Measurements from ENCODE around the gene CALCA. TPM values are rescaled to one million over a fixed set of nuclear protein-coding genes. Genes with fewer than 3 reads are reported as not detected.
A peak's percentile ranks its signal among the peaks of the same experiment; 100 is the strongest.
"Not testable (repeated sequence)": the region's sequence is repeated elsewhere in the genome, so short reads cannot be mapped to it uniquely, and the experiment has no call there.

The CALCA gene, protein sequence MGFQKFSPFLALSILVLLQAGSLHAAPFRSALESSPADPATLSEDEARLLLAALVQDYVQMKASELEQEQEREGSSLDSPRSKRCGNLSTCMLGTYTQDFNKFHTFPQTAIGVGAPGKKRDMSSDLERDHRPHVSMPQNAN
- total RNA-seq = not detected

DNA sequence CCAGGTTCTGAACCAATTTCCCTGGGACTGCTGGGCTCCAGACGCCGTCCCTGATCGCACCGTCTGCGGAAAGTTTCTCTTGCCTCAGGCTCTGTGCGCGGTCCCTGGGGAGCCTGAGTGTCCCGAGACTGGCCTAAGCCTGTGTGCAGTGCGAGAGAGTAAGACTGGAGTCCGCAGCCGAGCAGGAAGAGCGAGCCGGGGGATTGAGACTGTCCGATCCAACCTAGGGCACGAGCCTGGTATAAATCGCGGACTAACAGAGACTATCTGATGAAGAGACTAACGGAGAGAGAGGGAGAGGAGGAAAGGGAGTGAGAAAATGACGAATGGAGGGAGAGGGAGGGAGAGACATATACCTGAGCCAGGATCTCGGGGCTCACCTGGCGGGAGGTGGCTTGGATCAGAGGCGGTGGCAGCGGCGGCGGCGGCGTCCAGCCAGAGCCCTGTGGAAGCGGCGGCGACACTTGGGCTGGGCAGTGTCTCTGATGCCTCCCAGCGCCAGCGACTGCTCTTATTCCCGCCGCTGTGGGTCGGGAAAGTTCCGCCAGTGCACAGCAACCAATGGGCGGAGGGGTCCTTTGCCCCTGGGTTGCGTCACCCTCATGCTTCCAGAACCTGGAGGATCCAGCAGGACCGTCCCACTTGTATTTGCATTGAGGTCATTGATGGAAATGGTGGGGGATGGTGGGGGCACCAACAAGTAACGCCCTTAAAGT is at the start of gene CALCA:
TSS of gene CALCA (minus strand) at position 487 of the 716 bp plus-strand sequence. CDS start 1,159 bp downstream, outside the sequence.
- Mint-ChIP-seq H3K9me3 (no peaks in the 10 kb centered on the region), H3K4me1 (ENCODE audit: low read depth) (peaks cover 26% of the 10 kb centered on the region), H3K4me3 (no peak within 1 kb of the TSS), H3K36me3 (no peaks in the 10 kb centered on the region), H3K27me3 (peaks cover 69% of the 10 kb centered on the region), H3K27ac (no peak within 1 kb of the TSS)
- no peak for DNase-seq
- ChIA-PET POLR2A (no interaction called here), CTCF (interaction anchor here (0.9 to 5.4 kb wide), 5 partner anchors 34 to 121 kb away, joined by 3 to 83 read pairs (median 4); no protein-coding TSS in a partner anchor)
- intact Hi-C loops (cut with micrococcal nuclease) = loop anchor here (10.0 kb wide), 2 partner anchors 177 to 1643 kb away; no protein-coding TSS in a partner anchor

DNA sequence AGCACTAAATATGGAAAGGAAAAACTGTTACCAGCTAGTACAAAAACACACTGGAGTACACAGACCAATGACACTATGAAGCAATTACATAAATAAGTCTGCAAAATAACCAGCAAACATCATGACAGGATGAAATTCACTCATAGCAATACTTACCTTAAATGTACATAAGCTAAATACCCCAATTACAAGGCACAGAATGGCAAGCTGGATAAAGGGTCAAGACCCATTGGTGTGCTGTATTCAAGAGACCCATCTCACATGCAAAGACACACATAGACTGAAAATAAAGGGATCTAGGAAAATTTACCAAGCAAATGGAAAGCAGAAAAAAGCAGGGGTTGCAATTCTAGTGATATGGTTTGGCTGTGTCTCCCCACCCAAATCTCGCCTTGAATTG is 44.0 kb upstream of the CALCA start:
- CTCF ChIA-PET = interaction anchor here (1.3 to 2.3 kb wide), 2 partner anchors 10 to 108 kb away, joined by 3 to 12 read pairs; no protein-coding TSS in a partner anchor
- no peaks in the 10 kb centered on the region for H3K4me1 Mint-ChIP-seq (ENCODE audit: low read depth)

DNA sequence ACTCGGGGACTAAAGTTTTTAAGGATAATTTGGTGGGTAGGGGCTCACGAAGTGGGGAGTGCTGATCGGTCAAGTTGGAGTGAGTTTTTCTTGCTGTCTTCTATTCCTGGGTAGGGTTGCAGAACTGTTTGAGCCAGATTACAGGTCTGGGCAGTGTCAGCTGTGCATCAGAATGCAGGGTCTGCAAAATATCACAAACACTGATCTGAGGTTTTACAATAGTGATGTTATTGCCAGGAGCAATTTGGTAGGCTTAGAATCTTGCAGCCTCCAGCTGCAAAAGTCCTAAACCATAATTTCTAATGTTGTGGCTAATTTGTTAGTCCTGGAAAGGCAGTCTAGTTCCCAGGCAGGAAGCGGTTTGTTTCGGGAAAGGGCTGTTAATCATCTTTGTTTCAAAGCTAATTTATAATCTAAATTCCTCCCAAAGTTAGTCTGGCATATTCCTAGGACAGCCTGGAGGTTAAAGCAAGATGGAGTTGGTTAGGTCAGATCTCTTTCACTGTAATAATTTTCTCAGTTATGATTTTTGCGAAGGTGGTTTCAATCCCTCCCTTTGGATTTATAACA is 39.7 kb upstream of the CALCA start:
- no peaks in the 10 kb centered on the region for H3K4me1 Mint-ChIP-seq (ENCODE audit: low read depth)
- DNase-seq = no peak
- CTCF ChIA-PET = interaction anchor here (1.3 to 1.5 kb wide), 2 partner anchors 38 to 104 kb away, joined by 5 to 7 read pairs; no protein-coding TSS in a partner anchor

More for the DNA sequence above, 44.0 kb upstream of the CALCA start:
- POLR2A ChIA-PET = no interaction called here
- Mint-ChIP-seq H3K4me3 (no peak overlapping the region), H3K9me3 (peaks cover 23% of the 10 kb centered on the region), H3K27me3 (peaks cover 17% of the 10 kb centered on the region), H3K27ac (no peak overlapping the region), H3K36me3 (peaks cover 8% of the 10 kb centered on the region)
- no peak for DNase-seq
- intact Hi-C loops (cut with micrococcal nuclease) = no loop called here

DNA sequence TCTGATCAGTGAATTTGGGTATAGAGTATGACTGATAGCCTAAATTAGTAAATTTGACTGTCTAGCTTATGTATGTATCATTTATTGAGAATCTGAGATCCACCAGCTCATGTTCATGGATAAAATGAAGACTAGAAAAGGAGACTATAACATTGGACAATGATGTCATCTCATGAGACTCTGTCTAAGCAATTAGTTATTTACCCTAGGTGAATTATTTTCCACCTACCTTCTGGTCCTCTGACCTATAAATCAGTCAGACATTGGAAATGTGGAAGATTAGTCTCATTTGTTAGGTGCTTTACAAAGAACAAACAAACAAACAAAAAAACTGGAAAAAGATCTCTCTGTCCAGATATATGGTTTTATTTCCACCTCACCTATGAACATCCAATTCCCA is 38.7 kb upstream of the CALCA start:
- H3K9me3 Mint-ChIP-seq = peaks cover 3% of the 10 kb centered on the region
- POLR2A ChIA-PET = no interaction called here
- H3K4me1 Mint-ChIP-seq (ENCODE audit: low read depth) = peaks cover 2% of the 10 kb centered on the region
- peaks cover 25% of the 10 kb centered on the region for H3K27me3 Mint-ChIP-seq
- CTCF ChIA-PET = interaction anchor here (1.9 kb wide), 1 partner anchor 36 kb away, joined by 8 read pairs; no protein-coding TSS in a partner anchor
- H3K36me3 Mint-ChIP-seq = peaks cover 1% of the 10 kb centered on the region
- H3K4me3 Mint-ChIP-seq = no peak overlapping the region
- intact Hi-C loops (cut with micrococcal nuclease) = no loop called here
- no peak for DNase-seq
- H3K27ac Mint-ChIP-seq = no peak overlapping the region

More for the DNA sequence above, 39.7 kb upstream of the CALCA start:
- POLR2A ChIA-PET = no interaction called here
- H3K27ac Mint-ChIP-seq = no peak overlapping the region
- peaks cover 24% of the 10 kb centered on the region for H3K27me3 Mint-ChIP-seq
- H3K36me3 Mint-ChIP-seq = peaks cover 4% of the 10 kb centered on the region
- intact Hi-C loops (cut with micrococcal nuclease) = no loop called here
- no peak overlapping the region for H3K4me3 Mint-ChIP-seq
- H3K9me3 Mint-ChIP-seq = peaks cover 12% of the 10 kb centered on the region

DNA sequence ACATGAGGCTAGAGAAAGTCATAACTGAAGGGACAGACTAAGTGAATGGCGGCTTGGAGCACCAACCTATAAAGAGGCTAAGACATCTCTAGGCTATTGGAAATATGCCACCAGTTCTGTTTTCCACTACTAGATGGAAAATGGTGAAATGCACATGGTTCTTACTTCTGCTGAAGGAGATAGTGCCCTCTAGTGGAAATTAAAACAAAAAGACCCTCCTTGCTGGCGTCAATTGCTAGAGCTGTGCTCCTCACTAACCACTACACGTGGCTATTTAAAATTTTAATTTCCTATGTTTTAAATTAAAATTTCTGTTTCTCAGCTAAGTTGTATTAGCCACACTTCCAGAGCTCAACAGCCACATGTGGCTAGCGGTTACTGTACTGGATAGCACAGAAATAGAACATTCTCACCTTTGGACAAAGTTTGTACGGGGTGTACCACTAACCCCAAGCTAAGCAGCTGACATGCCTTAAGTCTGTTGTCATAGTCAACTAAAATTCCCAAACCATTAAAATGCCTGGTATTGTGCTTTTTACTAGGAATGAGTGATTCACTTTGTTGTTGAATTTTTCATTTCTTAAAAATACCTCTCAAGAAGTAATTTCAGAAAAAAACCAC is 34.1 kb upstream of the CALCA start:
- no peaks in the 10 kb centered on the region for H3K9me3 Mint-ChIP-seq
- POLR2A ChIA-PET = no interaction called here
- CTCF ChIA-PET = interaction anchor here (0.6 to 6.3 kb wide), 22 partner anchors 9 to 483 kb away, joined by 3 to 156 read pairs (median 4); partner anchors contain the start of genes CALCA, CALCB and CYP2R1
- intact Hi-C loops (cut with micrococcal nuclease) = loop anchor here (1.0 kb wide), 4 partner anchors 32 to 98 kb away; no protein-coding TSS in a partner anchor
- peaks cover 2% of the 10 kb centered on the region for H3K4me1 Mint-ChIP-seq (ENCODE audit: low read depth)
- H3K4me3 Mint-ChIP-seq = no peak overlapping the region
- peaks cover 32% of the 10 kb centered on the region for H3K27me3 Mint-ChIP-seq
- no peaks in the 10 kb centered on the region for H3K36me3 Mint-ChIP-seq
- no peak overlapping the region for H3K27ac Mint-ChIP-seq
- DNase-seq = peak; percentile 10

DNA sequence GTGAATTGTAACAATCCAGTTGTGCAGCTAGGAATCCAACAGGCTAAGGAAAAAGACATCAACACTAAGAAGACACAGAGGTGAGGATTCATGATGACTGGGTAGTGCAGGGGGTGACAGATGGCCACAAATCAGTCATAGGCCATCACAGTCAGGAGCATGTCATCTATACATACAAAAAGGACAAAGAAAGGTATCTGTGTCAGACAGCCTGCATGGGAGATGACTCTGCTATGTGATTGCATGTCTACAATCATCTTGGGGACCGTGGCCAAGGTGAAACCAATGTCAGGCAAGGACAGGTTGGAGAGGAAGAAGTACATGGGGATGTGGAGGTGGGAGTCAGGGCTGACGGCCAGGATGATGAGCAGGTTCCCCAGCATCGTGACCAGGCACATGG is 16.0 kb upstream of the CALCA start:
- POLR2A ChIA-PET; H3K4me3 Mint-ChIP-seq; H3K9me3 Mint-ChIP-seq; DNase-seq; H3K27me3 Mint-ChIP-seq; H3K27ac Mint-ChIP-seq; H3K4me1 Mint-ChIP-seq (ENCODE audit: low read depth); CTCF ChIA-PET; H3K36me3 Mint-ChIP-seq; intact Hi-C loops (cut with micrococcal nuclease): not testable (repeated sequence)

DNA sequence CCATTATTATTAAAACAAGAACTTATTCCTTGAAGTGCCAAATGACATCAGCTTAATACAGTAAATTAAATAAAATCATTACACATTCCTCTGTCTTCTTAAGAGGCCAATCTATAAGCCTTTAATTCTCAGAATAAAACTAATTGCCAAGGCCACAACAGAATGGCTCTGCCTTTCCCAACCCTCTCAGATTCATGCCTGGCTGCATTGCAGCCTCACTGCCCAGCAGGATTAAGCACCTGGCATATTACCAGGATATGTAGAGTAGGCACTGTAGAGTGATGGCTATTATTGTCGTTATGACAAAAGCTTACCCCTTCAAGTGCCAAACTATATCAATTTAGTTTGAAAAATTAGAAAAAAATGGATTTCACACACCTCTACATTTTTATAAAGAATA is 9.4 kb upstream of the CALCA start:
- DNase-seq = no peak
- Mint-ChIP-seq H3K4me1 (ENCODE audit: low read depth) (no peaks in the 10 kb centered on the region), H3K27ac (no peak overlapping the region), H3K4me3 (no peak overlapping the region), H3K36me3 (no peaks in the 10 kb centered on the region), H3K9me3 (no peaks in the 10 kb centered on the region), H3K27me3 (peaks cover 10% of the 10 kb centered on the region)
- intact Hi-C loops (cut with micrococcal nuclease) = no loop called here
- POLR2A ChIA-PET = no interaction called here
- CTCF ChIA-PET = interaction anchor here (1.1 kb wide), 1 partner anchor 74 kb away, joined by 4 read pairs; no protein-coding TSS in a partner anchor

DNA sequence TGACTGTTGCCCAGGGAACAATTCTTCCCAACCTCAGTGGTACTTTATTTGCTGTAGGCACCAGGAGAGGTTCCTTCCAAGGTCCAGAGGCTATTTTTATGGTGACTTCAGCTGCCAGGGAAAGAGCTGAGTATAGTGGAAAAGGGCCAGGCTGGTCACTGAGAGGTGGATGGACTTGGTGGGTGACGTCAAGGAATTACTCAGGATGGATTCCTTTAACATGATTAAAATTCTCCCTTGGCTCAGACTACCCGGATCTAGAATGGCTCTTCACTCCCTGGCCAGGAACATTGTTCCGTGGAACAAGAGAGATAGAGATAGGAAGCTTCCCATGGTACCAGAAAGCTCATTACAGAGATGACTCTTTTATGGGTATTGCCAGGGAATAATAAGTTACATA is 8.7 kb upstream of the CALCA start:
- DNase-seq = no peak
- CTCF ChIA-PET = interaction anchor here (1.1 kb wide), 1 partner anchor 73 kb away, joined by 4 read pairs; no protein-coding TSS in a partner anchor
- intact Hi-C loops (cut with micrococcal nuclease) = no loop called here
- H3K9me3 Mint-ChIP-seq = no peaks in the 10 kb centered on the region
- POLR2A ChIA-PET = no interaction called here
- no peaks in the 10 kb centered on the region for H3K36me3 Mint-ChIP-seq
- no peak overlapping the region for H3K4me3 Mint-ChIP-seq
- H3K27ac Mint-ChIP-seq = no peak overlapping the region
- peaks cover 17% of the 10 kb centered on the region for H3K27me3 Mint-ChIP-seq
- no peaks in the 10 kb centered on the region for H3K4me1 Mint-ChIP-seq (ENCODE audit: low read depth)

DNA sequence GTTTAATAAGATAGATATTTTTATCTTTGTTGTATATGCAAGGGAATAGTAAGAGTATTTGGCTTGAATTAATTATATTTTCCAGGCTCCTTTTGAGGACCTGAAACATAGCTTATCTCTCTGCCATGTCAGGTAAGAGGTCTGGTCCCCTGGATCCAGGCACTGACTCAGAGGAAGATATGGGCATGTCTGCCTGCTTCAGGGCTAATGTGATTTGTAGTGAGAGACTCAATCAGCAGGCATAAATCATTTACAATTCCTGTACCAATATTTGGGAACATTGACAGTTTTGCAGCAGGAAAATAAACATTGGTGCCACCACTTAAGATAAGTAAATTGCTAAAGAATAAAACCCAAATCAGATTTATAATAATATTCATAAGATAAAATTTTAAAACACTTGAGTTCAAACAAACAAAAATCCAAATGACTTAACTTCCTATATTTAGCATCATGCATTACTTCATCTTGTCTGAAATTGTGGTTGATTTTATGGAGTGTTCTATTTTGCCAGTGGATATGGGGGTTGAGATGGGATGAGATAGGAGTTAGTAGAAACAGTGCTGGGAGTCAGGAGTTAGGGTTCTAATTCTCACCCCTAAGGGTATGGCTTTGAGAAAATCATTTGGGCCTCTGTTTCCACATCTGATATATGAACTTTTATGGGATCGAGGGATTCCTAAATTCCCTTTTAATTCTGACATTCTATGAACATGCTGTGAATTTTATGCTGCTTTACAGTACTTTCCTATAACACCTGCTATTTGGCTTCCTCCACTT is 5.1 kb upstream of the CALCA start:
- Mint-ChIP-seq H3K4me1 (ENCODE audit: low read depth) (peaks cover 23% of the 10 kb centered on the region), H3K36me3 (no peaks in the 10 kb centered on the region), H3K4me3 (no peak overlapping the region), H3K27ac (no peak overlapping the region), H3K27me3 (peaks cover 48% of the 10 kb centered on the region), H3K9me3 (no peaks in the 10 kb centered on the region)
- POLR2A ChIA-PET = no interaction called here
- intact Hi-C loops (cut with micrococcal nuclease) = loop anchor here (10.0 kb wide), 2 partner anchors 182 to 1638 kb away; no protein-coding TSS in a partner anchor
- no peak for DNase-seq
- CTCF ChIA-PET = interaction anchor here (1.0 to 5.4 kb wide), 5 partner anchors 10 to 123 kb away, joined by 3 to 105 read pairs (median 55); partner anchors contain the start of gene CALCB

DNA sequence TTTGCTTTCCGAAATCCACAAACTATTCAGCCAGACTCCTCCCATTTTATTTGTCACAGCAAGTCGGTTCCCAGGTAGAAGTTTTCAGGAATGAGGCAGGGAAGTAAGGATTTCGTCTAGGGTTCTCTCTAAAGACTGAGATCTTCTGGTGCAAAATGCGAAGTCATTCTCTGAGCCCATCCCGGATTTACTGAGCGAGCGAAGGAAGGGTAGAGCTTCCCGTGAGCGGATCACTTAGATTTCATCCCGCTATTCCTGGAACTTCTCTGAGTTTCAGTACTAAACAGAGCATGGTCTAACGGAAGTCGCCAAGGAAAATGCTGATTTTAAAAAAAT is 3.1 kb upstream of the CALCA start:
- POLR2A ChIA-PET = interaction anchor here (1.0 to 2.1 kb wide), 2 partner anchors 67 to 99 kb away, joined by 3 to 9 read pairs; partner anchors contain the start of gene CALCB
- intact Hi-C loops (cut with micrococcal nuclease) = loop anchor here (2.0 to 10.0 kb wide), 3 partner anchors 66 to 1640 kb away; no protein-coding TSS in a partner anchor
- Mint-ChIP-seq H3K4me3 (peak overlapping the region; percentile 31), H3K27me3 (peaks cover 56% of the 10 kb centered on the region), H3K4me1 (ENCODE audit: low read depth) (peaks cover 26% of the 10 kb centered on the region), H3K36me3 (no peaks in the 10 kb centered on the region), H3K9me3 (no peaks in the 10 kb centered on the region), H3K27ac (no peak overlapping the region)
- CTCF ChIA-PET = interaction anchor here (0.6 to 5.4 kb wide), 12 partner anchors 8 to 968 kb away, joined by 3 to 105 read pairs (median 6); partner anchors contain the start of genes CALCB and PSMA1
- DNase-seq = no peak
